ENCODE data around the gene PTPRN2. TPM values are rescaled to one million over a fixed set of nuclear protein-coding genes. Genes with fewer than 3 reads are reported as not detected.
A peak's percentile ranks its signal among the peaks of the same experiment; 100 is the strongest.

The PTPRN2 gene
- total and polyA plus RNA-seq, 8 donors: 4.9 to 136 (median 46.8) TPM

DNA sequence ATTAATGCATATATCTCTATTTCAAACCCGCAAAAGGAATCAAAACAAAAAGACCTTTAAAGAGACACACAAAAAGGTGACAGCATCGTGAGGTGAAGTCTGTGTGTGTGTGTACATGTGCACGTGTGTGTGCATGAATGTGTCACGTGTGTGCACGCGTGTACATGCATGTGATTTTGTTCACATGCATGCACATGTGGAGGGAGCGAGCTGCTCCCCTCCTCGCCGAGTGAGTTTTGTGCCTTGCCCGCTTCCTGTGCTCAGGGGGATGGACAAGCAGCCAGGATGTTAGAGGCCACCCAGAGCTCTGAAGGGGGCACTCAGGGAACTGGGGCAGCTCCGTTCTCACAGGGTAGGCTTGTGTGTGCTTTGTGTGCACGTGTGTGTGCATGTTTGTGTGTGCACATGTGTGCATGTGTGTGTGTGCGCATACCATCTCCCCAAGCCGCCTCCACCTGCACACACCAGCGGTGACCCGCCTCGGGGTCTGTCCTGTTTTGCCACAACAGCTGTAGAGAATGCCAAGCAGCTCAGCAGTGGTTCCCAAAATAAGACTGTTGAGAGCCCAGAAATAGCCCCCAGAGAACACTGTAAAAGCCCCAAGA lies 191.2 kb downstream of the PTPRN2 start:
- H3K27me3 ChIP-seq: no peaks in the 10 kb centered on the region
- H3K27ac ChIP-seq: peak overlapping the region in 2 of 5 donors; percentile 2 to 8
- DNase-seq: peak in 1 of 2 donors; percentile 35
- no peaks in the 10 kb centered on the region for H3K36me3 ChIP-seq
- peaks cover 5 to 27% (median 20%) of the 10 kb centered on the region in 4 donors for H3K4me1 ChIP-seq
- 56 to 65% (median 60%) methylated on average over 16 to 17 of the region's 17 CpGs for WGBS, 5 donors
- TF ChIP-seq EP300 (IDR thresholded peaks at IDR 0.05): no peak
- intact Hi-C loops (cut with DNase I; ENCODE audit: low total_unique reads): no loop called here
- H3K9me3 ChIP-seq: peaks cover 0 to 14% (median 9%) of the 10 kb centered on the region in 4 donors
- no peak overlapping the region for H3K4me3 ChIP-seq

DNA sequence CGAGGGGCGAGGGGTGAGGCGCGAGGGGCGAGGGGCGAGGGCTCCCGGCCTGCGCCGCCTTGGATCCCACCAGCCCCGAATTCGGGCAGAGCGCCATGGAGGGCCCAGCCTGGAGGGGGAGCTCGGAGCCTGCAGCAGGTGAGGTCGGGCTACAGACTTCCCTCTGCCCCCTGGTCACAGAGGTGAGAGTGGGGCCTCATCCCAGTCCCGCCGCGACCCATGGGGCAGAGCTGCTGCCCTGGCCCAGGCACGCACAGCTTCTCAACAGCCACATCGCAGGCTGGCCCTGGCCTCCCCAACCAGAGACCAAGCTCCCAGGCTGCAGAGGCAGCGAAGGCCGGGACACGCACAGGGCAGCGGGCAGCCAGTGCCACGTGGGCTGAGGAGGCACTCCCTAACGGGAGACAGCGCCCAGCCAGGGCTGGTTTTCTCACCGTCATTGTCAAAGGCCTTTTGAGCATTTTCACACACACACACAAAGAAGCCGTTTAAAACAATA lies 191.8 kb downstream of the PTPRN2 start:
- Histone ChIP-seq H3K36me3 (no peaks in the 10 kb centered on the region), H3K27ac (no peak overlapping the region), H3K27me3 (no peaks in the 10 kb centered on the region), H3K9me3 (peaks cover 0 to 14% (median 9%) of the 10 kb centered on the region in 4 donors), H3K4me3 (no peak overlapping the region), H3K4me1 (peaks cover 5 to 27% (median 20%) of the 10 kb centered on the region in 4 donors)
- WGBS, 5 donors: 52 to 68% (median 65%) methylated on average over 17 to 28 of the region's 28 CpGs
- peak; percentile 40 to 62 for DNase-seq
- no peak for TF ChIP-seq EP300 (IDR thresholded peaks at IDR 0.05)
- TF ChIP-seq POLR2AphosphoS5 (IDR thresholded peaks at IDR 0.05): no peak
- TF ChIP-seq, protein P1, sequence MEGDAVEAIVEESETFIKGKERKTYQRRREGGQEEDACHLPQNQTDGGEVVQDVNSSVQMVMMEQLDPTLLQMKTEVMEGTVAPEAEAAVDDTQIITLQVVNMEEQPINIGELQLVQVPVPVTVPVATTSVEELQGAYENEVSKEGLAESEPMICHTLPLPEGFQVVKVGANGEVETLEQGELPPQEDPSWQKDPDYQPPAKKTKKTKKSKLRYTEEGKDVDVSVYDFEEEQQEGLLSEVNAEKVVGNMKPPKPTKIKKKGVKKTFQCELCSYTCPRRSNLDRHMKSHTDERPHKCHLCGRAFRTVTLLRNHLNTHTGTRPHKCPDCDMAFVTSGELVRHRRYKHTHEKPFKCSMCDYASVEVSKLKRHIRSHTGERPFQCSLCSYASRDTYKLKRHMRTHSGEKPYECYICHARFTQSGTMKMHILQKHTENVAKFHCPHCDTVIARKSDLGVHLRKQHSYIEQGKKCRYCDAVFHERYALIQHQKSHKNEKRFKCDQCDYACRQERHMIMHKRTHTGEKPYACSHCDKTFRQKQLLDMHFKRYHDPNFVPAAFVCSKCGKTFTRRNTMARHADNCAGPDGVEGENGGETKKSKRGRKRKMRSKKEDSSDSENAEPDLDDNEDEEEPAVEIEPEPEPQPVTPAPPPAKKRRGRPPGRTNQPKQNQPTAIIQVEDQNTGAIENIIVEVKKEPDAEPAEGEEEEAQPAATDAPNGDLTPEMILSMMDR (IDR thresholded peaks at IDR 0.05): no peak
- TF ChIP-seq POLR2A (IDR thresholded peaks at IDR 0.05): no peak
- intact Hi-C loops (cut with DNase I; ENCODE audit: low total_unique reads): no loop called here

DNA sequence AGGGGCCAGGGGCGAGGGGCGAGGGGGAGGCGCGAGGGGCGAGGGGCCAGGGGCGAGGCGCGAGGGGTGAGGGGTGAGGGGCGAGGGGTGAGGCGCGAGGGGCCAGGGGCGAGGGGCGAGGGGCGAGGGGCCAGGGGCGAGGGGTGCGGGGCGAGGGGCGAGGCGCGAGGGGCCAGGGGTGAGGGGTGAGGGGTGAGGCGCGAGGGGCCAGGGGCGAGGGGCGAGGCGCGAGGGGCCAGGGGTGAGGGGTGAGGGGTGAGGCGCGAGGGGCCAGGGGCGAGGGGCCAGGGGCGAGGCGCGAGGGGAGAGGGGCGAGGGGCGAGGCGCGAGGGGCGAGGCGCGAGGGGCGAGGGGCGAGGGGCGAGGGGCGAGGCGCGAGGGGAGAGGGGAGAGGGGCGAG lies 192.3 kb downstream of the PTPRN2 start:
- H3K27ac ChIP-seq: no peak overlapping the region
- no peak overlapping the region for H3K4me3 ChIP-seq
- WGBS, 5 donors: 89 to 100% (median 91%) methylated on average over 2 to 42 of the region's 46 CpGs
- DNase-seq: no peak
- peaks cover 0 to 14% (median 9%) of the 10 kb centered on the region in 4 donors for H3K9me3 ChIP-seq
- no peaks in the 10 kb centered on the region for H3K36me3 ChIP-seq
- no peaks in the 10 kb centered on the region for H3K27me3 ChIP-seq
- TF ChIP-seq POLR2A (IDR thresholded peaks at IDR 0.05) (no peak), POLR2AphosphoS5 (IDR thresholded peaks at IDR 0.05) (no peak), EP300 (IDR thresholded peaks at IDR 0.05) (no peak)
- TF ChIP-seq, protein P1 (IDR thresholded peaks at IDR 0.05): no peak
- intact Hi-C loops (cut with DNase I; ENCODE audit: low total_unique reads): no loop called here
- peaks cover 5 to 27% (median 20%) of the 10 kb centered on the region in 4 donors for H3K4me1 ChIP-seq

DNA sequence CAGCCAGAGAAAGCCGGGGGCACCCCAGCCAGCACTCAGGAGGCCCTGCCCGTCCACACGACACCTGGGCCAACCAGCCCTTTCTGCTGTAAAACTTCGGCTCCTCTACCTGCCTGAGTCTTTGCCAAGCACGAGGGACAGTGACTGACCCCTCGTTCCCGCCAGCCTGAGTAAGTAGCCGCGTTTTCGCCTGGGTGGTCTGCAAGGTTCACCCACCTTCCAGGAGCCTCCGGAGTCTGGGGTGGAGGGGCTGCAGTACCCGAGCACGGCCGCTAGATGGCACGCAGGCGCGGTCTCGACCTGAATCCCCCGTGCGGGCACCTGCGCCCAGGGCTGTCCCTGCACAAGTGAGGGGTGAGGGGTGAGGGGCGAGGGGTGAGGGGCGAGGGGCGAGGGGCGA lies 192.7 kb downstream of the PTPRN2 start:
- peak; percentile 58 to 73 for DNase-seq
- H3K4me3 ChIP-seq: no peak overlapping the region
- TF ChIP-seq, protein P1 (IDR thresholded peaks at IDR 0.05): peak in 5 of 7 experiments; percentile 54 to 85 (median 72)
- no peak for TF ChIP-seq POLR2AphosphoS5 (IDR thresholded peaks at IDR 0.05)
- intact Hi-C loops (cut with DNase I; ENCODE audit: low total_unique reads): no loop called here
- H3K36me3 ChIP-seq: no peaks in the 10 kb centered on the region
- H3K9me3 ChIP-seq: peaks cover 0 to 14% (median 9%) of the 10 kb centered on the region in 4 donors
- H3K27me3 ChIP-seq: no peaks in the 10 kb centered on the region
- H3K27ac ChIP-seq: no peak overlapping the region
- WGBS, 5 donors: 24 to 36% (median 27%) methylated on average over 13 to 25 of the region's 25 CpGs; no CpG with 5 or more reads in 1 of the 5 donors
- peaks cover 5 to 27% (median 20%) of the 10 kb centered on the region in 4 donors for H3K4me1 ChIP-seq
